ENCODE results near the gene RAP1A.

- TF ChIP-seq CTCF (conservative IDR thresholded peaks at IDR 0.05; ENCODE audit: low read depth, low read length) (no peak), EZH2 (IDR thresholded peaks at IDR 0.05; ENCODE audit: borderline replicate concordance, low read depth, low read length, poor library complexity, severe bottlenecking) (no peak)
Measured at GRCh38 chr1:111600886-111601386, 18.7 kb upstream of the RAP1A start.

Data from A673 (cell line).